ENCODE measurements around the gene SLC35E1. TPM values are rescaled to one million over a fixed set of nuclear protein-coding genes. Genes with fewer than 3 reads are reported as not detected.

The SLC35E1 gene
- total and polyA plus RNA-seq, 2 donors (not counting 3 experiments of a cell fraction or from before 2014, with no cell fraction given), result 36.0 to 37.5 TPM

DNA sequence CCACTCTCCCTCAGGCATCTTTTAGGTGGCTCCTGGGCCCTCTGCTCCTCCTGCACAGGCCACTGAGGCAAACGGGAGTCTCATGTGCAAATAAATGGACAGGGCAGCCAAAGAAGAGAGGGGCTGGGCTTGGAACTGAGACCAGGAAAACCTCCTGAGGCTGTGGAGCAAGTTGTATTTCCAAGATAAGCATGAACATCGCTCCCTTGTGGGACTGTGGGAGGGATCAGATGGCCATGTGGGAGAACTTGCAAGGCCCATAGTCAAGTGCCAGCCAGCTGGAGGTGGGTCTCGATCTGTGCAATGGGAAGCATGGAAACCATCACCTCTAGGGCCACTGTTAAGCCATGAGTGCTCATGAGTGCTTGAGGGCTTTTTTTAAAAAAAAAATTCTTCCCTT lies 30.9 kb upstream of the SLC35E1 start:
- Histone ChIP-seq H3K27ac (ENCODE audit: insufficient read depth, low read depth, low read length) (no peak overlapping the region), H2AFZ (ENCODE audit: low read depth, low read length) (no peak overlapping the region), H3K9me1 (replicated peaks; ENCODE audit: control insufficient read depth, extremely low read depth, insufficient read depth, low read length) (no peaks in the 10 kb centered on the region), H3K4me3 (replicated peaks in 1 of 3; ENCODE audit: insufficient read depth in 1 of 3, low read depth in 1 of 3, low read length in 3 of 3) (no peak overlapping the region), H3K9me3 (replicated peaks; ENCODE audit: control insufficient read depth, insufficient read depth, low read length) (no peaks in the 10 kb centered on the region), H3K27me3 (ENCODE audit: control insufficient read depth in 2 of 2, insufficient read depth in 2 of 2, low read length in 2 of 2) (no peaks in the 10 kb centered on the region), H3K4me2 (ENCODE audit: insufficient read depth, low read length) (no peak overlapping the region), H4K20me1 (replicated peaks; ENCODE audit: control insufficient read depth, extremely low read depth, insufficient read depth, low read length) (no peaks in the 10 kb centered on the region), H3K9ac (replicated peaks; ENCODE audit: extremely low read depth, insufficient read depth, low read length) (no peak overlapping the region), H3K36me3 (ENCODE audit: control insufficient read depth in 2 of 2, extremely low read depth in 1 of 2, insufficient read depth in 2 of 2, low read length in 2 of 2) (no peaks in the 10 kb centered on the region), H3K79me2 (ENCODE audit: control insufficient read depth, insufficient read depth, low read length) (peaks cover 87% of the 10 kb centered on the region), H3K4me1 (ENCODE audit: control insufficient read depth, extremely low read depth, insufficient read depth, low read length) (peaks cover 4% of the 10 kb centered on the region)
- dilution Hi-C loops (cut with MboI; ENCODE audit: extremely low pct_ligation_motif_present, low sequenced_read_pairs), result no loop called here
- POLR2A ChIA-PET, result no interaction called here
- TF ChIP-seq CTCF (IDR thresholded peaks at IDR 0.05; ENCODE audit: extremely low read depth in 1 of 2, insufficient read depth in 1 of 2, low read depth in 1 of 2, low read length in 2 of 2) (no peak), JUN (IDR thresholded peaks at IDR 0.05; ENCODE audit: borderline replicate concordance, insufficient read depth, insufficient read length, low read depth) (no peak)
- no TSS peak for BruUV-seq (replicated peaks)
- intact Hi-C loops (cut with micrococcal nuclease), result no loop called here
- FAIRE-seq, result no peak
- DNase-seq (ENCODE audit: low read depth, low spot score), result no peak
- CTCF ChIA-PET, result no interaction called here

GRCh38 chr19:16601378-16602052 lies 29.3 kb upstream of the SLC35E1 start:
- intact Hi-C loops (cut with micrococcal nuclease), result no loop called here
- Histone ChIP-seq H2AFZ (ENCODE audit: low read depth, low read length) (no peak overlapping the region), H3K9me1 (replicated peaks; ENCODE audit: control insufficient read depth, extremely low read depth, insufficient read depth, low read length) (no peaks in the 10 kb centered on the region), H3K4me2 (ENCODE audit: insufficient read depth, low read length) (no peak overlapping the region), H3K4me3 (replicated peaks in 1 of 3; ENCODE audit: insufficient read depth in 1 of 3, low read depth in 1 of 3, low read length in 3 of 3) (no peak overlapping the region), H3K4me1 (ENCODE audit: control insufficient read depth, extremely low read depth, insufficient read depth, low read length) (peaks cover 4% of the 10 kb centered on the region), H3K79me2 (ENCODE audit: control insufficient read depth, insufficient read depth, low read length) (peaks cover 84% of the 10 kb centered on the region), H3K36me3 (ENCODE audit: control insufficient read depth in 2 of 2, extremely low read depth in 1 of 2, insufficient read depth in 2 of 2, low read length in 2 of 2) (no peaks in the 10 kb centered on the region), H3K27ac (ENCODE audit: insufficient read depth, low read depth, low read length) (no peak overlapping the region), H3K9me3 (replicated peaks; ENCODE audit: control insufficient read depth, insufficient read depth, low read length) (no peaks in the 10 kb centered on the region), H3K27me3 (ENCODE audit: control insufficient read depth in 2 of 2, insufficient read depth in 2 of 2, low read length in 2 of 2) (no peaks in the 10 kb centered on the region), H3K9ac (replicated peaks; ENCODE audit: extremely low read depth, insufficient read depth, low read length) (no peak overlapping the region), H4K20me1 (replicated peaks; ENCODE audit: control insufficient read depth, extremely low read depth, insufficient read depth, low read length) (no peaks in the 10 kb centered on the region)
- TF ChIP-seq CTCF (IDR thresholded peaks at IDR 0.05; ENCODE audit: extremely low read depth in 1 of 2, insufficient read depth in 1 of 2, low read depth in 1 of 2, low read length in 2 of 2), result no peak
- TF ChIP-seq POLR2AphosphoS5 (IDR thresholded peaks at IDR 0.05; ENCODE audit: insufficient read depth, low read depth, low read length), result no peak
- TF ChIP-seq GATA2 (IDR thresholded peaks at IDR 0.05; ENCODE audit: insufficient read depth, insufficient read length, low read depth, low read length), result no peak
- TF ChIP-seq, protein P1, sequence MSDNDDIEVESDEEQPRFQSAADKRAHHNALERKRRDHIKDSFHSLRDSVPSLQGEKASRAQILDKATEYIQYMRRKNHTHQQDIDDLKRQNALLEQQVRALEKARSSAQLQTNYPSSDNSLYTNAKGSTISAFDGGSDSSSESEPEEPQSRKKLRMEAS (IDR thresholded peaks at IDR 0.05; ENCODE audit: insufficient read depth, insufficient read length), result no peak
- no peak for TF ChIP-seq JUN (IDR thresholded peaks at IDR 0.05; ENCODE audit: borderline replicate concordance, insufficient read depth, insufficient read length, low read depth)
- no peak for TF ChIP-seq MYC (IDR thresholded peaks at IDR 0.05; ENCODE audit: low read depth, low read length)
- TF ChIP-seq POLR2A (IDR thresholded peaks at IDR 0.05; ENCODE audit: low read depth, low read length), result no peak
- TF ChIP-seq EZH2 (IDR thresholded peaks at IDR 0.05; ENCODE audit: borderline replicate concordance, low read depth, low read length, severe bottlenecking), result no peak
- TF ChIP-seq FOS (IDR thresholded peaks at IDR 0.05; ENCODE audit: borderline replicate concordance, insufficient read depth, low read length), result no peak
- CTCF ChIA-PET, result interaction anchor here (2.3 kb wide), 1 partner anchor 14 kb away, joined by 7 read pairs; no protein-coding TSS in a partner anchor
- POLR2A ChIA-PET, result no interaction called here
- BruUV-seq (replicated peaks), result no TSS peak
- FAIRE-seq (no peak), DNase-seq (ENCODE audit: low read depth, low spot score) (no peak)
- dilution Hi-C loops (cut with MboI; ENCODE audit: extremely low pct_ligation_motif_present, low sequenced_read_pairs), result no loop called here

Data from endothelial cell of umbilical vein (primary cell).